ENCODE data around the gene SRRM3.
"Not testable (repeated sequence)": the region's sequence is repeated elsewhere in the genome, so short reads cannot be mapped to it uniquely, and the experiment has no call there.

The SRRM3 gene

GRCh38 chr7:76292911-76293310, 91.2 kb downstream of the SRRM3 start:
- DNase-seq: not testable (repeated sequence)

- DNase-seq: no peak
Observed at GRCh38 chr7:76293407-76293901, 91.8 kb downstream of the SRRM3 start.

- DNase-seq: peak; percentile 90
Observed at GRCh38 chr7:76294344-76295024, 92.8 kb downstream of the SRRM3 start.

GRCh38 chr7:76296743-76297740, 95.3 kb downstream of the SRRM3 start:
- DNase-seq: no peak

DNA sequence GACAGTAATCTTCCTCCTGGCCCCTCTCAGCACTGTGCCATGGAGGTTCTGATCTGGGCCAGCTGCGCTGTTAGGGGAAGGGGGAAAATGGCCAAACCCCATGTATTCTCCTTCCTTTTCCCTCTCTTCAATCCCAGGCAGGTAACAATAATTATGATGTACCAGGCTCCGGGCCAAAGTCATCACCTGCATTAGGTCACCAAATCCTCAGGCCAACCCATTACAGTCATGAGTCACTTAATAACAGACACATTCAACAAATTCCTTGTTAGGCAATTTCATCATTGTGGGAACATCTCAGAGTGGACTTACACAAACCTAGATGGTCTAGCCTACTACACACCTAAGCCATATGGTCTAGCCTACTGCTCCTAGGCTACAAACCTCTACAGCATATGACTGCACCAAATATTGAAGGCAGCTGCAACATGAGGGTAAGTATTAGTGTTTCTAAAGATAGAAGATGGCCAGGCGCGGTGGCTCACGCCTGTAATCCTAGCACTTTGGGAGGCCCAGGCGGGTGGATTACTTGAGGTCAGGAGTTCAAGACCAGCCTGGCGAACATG, 98.6 kb downstream of the SRRM3 start:
- DNase-seq: no peak

- DNase-seq: no peak
Observed at GRCh38 chr7:76301000-76301399, 99.3 kb downstream of the SRRM3 start.

DNA sequence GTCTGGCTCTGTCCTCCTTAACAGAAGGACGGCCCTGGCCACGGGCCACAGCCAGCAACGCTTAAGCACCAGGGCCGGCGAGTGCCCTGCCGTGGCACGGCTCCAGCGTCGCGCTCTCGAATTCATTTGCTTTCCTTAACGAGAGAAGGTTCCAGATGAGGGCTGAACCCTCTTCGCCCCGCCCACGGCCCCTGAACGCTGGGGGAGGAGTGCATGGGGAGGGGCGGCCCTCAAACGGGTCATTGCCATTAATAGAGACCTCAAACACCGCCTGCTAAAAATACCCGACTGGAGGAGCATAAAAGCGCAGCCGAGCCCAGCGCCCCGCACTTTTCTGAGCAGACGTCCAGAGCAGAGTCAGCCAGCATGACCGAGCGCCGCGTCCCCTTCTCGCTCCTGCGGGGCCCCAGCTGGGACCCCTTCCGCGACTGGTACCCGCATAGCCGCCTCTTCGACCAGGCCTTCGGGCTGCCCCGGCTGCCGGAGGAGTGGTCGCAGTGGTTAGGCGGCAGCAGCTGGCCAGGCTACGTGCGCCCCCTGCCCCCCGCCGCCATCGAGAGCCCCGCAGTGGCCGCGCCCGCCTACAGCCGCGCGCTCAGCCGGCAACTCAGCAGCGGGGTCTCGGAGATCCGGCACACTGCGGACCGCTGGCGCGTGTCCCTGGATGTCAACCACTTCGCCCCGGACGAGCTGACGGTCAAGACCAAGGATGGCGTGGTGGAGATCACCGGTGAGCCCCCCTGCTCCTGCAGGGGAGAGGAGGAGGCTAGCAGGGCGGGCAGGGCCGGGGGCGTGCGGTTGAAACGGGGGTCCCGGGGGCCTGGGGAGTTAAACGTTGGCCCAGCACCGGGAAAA, 100.9 kb downstream of the SRRM3 start, which contains the start of gene HSPB1:
Gene HSPB1, plus strand, starts transcription at position 327 of the 855 bp plus-strand sequence. Its CDS starts 40 bp downstream, at position 367.
- DNase-seq: peak; percentile 68

DNA sequence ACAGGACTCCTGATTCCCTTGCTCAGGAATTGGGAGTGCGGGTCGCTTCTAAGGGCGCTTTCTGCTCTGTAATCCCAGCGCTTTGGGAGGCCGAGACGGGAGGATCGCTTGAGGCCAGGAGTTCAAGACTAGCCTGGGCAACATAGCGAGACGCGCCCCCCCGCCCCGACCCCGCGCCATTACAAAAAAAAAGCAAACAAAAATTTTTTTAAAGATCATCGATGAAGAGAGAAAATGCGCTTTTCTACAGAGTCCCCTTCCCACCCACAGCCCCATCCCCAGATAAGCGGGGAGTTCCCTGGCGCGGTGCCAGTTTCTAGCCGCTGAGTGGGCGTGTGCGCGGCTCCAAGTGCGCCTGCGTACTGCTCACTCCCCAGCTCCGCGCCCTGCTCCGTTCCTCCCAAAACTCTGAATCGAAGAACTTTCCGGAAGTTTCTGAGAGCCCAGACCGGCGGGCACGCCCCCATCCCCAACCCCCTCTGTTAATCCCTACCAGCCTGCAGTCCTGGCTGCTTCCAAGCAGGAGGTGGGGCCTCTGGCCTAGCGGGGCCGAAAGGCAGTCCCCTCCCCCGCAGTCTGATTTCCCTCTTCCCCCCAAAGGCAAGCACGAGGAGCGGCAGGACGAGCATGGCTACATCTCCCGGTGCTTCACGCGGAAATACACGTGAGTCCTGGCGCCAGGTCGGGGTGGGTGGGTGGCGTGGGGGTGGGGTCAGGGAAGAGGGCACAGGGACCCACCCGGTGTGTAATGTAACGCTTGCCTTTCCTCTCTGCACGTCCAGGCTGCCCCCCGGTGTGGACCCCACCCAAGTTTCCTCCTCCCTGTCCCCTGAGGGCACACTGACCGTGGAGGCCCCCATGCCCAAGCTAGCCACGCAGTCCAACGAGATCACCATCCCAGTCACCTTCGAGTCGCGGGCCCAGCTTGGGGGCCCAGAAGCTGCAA, 101.8 kb downstream of the SRRM3 start:
- DNase-seq: peak; percentile 77

DNA sequence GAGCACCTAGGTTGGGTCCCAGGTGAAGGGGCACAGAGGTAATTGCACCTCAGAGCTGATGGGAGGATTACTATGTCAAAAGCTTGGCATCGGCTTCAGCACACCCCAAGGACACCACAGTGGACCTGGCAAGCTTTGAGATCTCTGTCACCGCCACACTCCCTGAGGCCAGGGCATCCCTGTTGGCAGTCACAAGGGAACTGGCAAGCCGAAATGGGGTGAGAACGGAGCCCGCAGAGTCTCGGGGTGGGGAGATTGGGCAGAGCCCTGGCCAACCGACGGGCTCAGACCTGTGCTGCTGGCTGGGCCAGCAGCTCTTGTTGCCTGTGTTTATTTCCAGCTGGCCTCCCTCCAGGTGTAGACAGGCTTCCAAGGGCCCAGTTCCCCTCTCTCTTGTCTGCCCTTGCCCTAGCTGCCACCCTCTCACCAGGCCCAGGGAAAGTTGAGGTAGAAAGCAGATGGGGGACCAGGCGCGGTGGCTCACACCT, 103.2 kb downstream of the SRRM3 start:
- DNase-seq: no peak

DNA sequence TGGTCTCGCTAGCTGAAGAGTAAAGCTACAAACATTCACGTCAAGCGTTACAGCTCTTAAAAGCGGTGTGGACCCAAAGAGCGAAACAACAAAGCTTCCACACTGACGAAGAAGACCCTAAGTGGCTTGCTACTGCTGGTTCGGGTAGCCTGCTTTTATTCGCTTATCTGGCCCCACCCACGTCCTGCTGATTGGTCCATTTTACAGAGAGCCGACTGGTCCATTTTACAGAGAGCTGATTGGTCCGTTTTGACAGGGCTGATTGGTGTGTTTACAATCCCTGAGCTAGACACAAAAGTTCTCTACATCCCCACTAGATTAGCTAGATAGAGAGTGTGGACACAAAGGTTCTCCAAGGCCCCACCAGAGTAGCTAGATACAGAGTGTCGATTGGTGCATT, 107.2 kb downstream of the SRRM3 start:
- not testable (repeated sequence) for DNase-seq

GRCh38 chr7:76309341-76310101, 107.8 kb downstream of the SRRM3 start:
- not testable (repeated sequence) for DNase-seq

- DNase-seq: no peak
Observed at GRCh38 chr7:76310102-76310957, 108.6 kb downstream of the SRRM3 start.

GRCh38 chr7:76311838-76312237, 110.1 kb downstream of the SRRM3 start:
- not testable (repeated sequence) for DNase-seq

GRCh38 chr7:76314042-76314721, 112.5 kb downstream of the SRRM3 start:
- DNase-seq: peak; percentile 89

GRCh38 chr7:76314740-76315139, 113.0 kb downstream of the SRRM3 start:
- DNase-seq: not testable (repeated sequence)

DNA sequence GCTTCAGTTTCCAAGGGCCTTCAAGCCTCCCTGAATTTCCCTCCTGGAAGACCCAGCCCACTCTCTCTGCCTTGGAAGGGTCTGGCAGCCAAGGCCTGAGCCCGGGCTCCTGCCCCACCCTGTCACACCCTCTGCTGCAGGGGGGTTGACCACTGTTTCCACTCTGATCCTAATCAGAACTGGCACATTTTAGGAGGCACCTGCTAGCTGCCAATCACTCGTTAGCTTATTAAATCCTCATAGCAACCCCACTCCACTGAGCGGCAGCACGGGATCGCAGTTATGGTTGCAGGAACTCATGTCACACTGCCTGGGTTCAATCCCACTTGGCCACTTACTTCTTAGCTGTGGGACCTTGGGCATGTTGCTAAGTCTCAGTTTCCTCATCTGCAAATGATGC, 113.7 kb downstream of the SRRM3 start:
- DNase-seq: no peak

DNA sequence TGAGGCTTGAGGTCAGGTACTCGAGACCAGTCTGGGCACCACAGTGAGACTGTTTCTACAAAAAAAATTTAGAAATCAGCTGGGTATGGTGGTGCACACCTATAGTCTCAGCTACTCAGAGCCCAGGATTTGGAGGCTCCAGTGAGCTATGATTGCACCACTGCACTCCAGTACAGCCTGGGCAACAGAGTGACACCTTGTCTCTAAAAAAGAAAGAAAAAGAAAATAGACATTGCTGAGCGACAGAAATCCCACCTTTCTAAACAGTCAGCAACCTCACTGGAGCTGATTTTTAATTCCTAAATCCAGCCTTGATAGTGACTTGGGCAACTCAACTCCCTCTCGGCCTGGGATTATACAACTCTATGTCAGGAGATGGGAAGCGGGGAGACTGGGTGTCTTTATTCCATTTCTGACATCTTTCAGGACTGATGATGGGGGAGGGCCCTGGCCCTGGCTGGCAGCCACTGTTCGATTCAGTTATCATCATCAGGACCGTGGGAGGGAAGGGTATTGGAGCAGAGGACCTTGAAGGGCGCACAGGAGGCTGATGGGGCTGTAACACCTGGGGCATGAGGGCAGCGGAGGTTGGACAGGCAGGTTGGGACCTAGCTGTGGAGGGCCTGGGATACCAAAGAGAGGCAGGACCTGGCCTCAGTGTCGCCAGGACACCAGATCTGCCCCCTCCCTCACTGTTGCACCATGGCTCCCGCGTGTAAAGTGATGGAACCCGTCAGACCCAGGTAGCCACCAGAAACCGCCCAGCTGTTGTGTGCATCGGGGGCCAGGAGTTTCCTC, 115.5 kb downstream of the SRRM3 start:
- no peak for DNase-seq

Measured in T1000 (cell line).